Activated CD4-positive, alpha-beta T cell treated with anti-CD3 and anti-CD28 coated beads, Interleukin-2, amount 10 ng/mL, durations not matched to agents 24 days and 14 days (primary cell): ENCODE results near the gene CGB2. TPM values are rescaled to one million over a fixed set of nuclear protein-coding genes. Genes with fewer than 3 reads are reported as not detected.
"Not testable (repeated sequence)": the region's sequence is repeated elsewhere in the genome, so short reads cannot be mapped to it uniquely, and the experiment has no call there.

ENCODE experiments used
- DNase-seq: peaks from one replicate; pipeline ENCODE4 v3.0.0; 2022
- H3K27ac Mint-ChIP-seq: one replicate; pipeline ENCODE4 v1.8.0; 2022; ENCODE audit warnings: mild to moderate bottlenecking, mixed read lengths
- H3K27me3 Mint-ChIP-seq: one replicate; pipeline ENCODE4 v1.8.0; 2022; ENCODE audit warnings: mixed read lengths
- H3K36me3 Mint-ChIP-seq: one replicate; pipeline ENCODE4 v1.8.0; 2022; ENCODE audit warnings: low read depth, mild to moderate bottlenecking, mixed read lengths
- H3K4me1 Mint-ChIP-seq: one replicate; pipeline ENCODE4 v1.8.0; 2021; ENCODE audit warnings: mixed read lengths
- H3K4me3 Mint-ChIP-seq: one replicate; pipeline ENCODE4 v1.8.0; 2022; ENCODE audit warnings: mild to moderate bottlenecking, moderate library complexity, mixed read lengths
- H3K9me3 Mint-ChIP-seq: one replicate; pipeline ENCODE4 v1.8.0; 2021; ENCODE audit warnings: mixed read lengths
- intact Hi-C: fragments of 100-400 bp; cut with micrococcal nuclease; formaldehyde crosslinking; loops from one replicate; pipeline ENCODE4 v1.15.1; 2023
- total RNA-seq: library from RNA; stranded (reverse); gene quantifications from 2 replicates; pipeline ENCODE4 v1.2.3, GENCODE V29; 2022

Gene CGB2
- total RNA-seq, 1 donor from 2014 or later = not detected

DNA sequence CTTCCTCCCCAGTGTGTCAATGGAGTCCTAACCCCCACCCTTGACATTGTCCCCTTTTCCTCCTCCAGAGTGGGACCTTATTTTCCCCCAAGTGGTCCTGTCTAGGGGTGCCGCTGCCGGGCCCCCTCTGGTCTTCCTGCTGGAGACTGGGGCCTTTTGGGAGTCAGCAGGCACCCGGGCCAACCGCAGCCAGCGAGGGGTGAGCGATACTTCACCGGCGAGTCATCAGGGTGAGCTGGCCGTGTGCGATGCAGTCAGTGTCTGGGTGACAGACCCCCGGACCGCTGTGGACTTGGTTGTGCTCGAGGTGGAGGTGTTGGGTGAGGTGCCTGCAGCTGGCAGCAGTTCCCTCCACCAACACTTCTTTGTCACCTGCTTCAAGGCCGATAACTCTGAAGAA is 1.9 kb upstream of the CGB2 start:
- H3K27ac Mint-ChIP-seq, DNase-seq, H3K27me3 Mint-ChIP-seq, H3K9me3 Mint-ChIP-seq, H3K36me3 Mint-ChIP-seq, H3K4me3 Mint-ChIP-seq, intact Hi-C loops, H3K4me1 Mint-ChIP-seq: not testable (repeated sequence)

DNA sequence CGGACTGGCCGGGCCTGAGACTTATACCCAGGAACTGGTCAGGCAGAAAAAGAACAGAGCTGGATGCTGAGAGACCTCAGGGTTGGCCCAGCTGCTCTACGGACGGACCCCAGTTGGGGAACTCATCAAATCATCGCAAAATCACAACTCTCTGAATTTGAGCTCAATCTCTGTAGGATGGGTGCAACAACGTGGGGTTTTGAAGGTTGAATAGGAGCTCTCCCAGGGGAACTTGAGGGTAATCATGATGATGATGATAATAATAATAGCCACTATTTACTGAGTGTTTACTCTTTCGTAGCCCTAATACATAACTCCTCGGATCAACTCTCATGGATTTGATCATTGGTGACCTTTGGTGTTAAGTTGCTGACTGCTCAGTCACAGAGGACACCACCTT is 1.4 kb upstream of the CGB2 start:
- H3K36me3 Mint-ChIP-seq, H3K4me3 Mint-ChIP-seq, intact Hi-C loops, H3K9me3 Mint-ChIP-seq, H3K4me1 Mint-ChIP-seq, H3K27me3 Mint-ChIP-seq, DNase-seq, H3K27ac Mint-ChIP-seq: not testable (repeated sequence)

- intact Hi-C loops, H3K36me3 Mint-ChIP-seq, H3K4me1 Mint-ChIP-seq, H3K27me3 Mint-ChIP-seq, H3K9me3 Mint-ChIP-seq, H3K4me3 Mint-ChIP-seq, H3K27ac Mint-ChIP-seq: not testable (repeated sequence)
- DNase-seq = peak; percentile 85
Measured at GRCh38 chr19:49036815-49037214, 5.1 kb downstream of the CGB2 start, which contains the start of gene CGB1. Gene CGB1 (minus strand): TSS chr19:49036895. CDS start chr19:49036711, 184 bp downstream.

- H3K36me3 Mint-ChIP-seq, H3K4me3 Mint-ChIP-seq, H3K9me3 Mint-ChIP-seq, H3K27ac Mint-ChIP-seq, H3K27me3 Mint-ChIP-seq, H3K4me1 Mint-ChIP-seq, intact Hi-C loops, DNase-seq: not testable (repeated sequence)
Measured at GRCh38 chr19:49038111-49038510, 6.4 kb downstream of the CGB2 start.

GRCh38 chr19:49038557-49039276 is 7.0 kb downstream of the CGB2 start:
- H3K27ac Mint-ChIP-seq, H3K9me3 Mint-ChIP-seq, H3K36me3 Mint-ChIP-seq, H3K27me3 Mint-ChIP-seq, H3K4me3 Mint-ChIP-seq, DNase-seq, H3K4me1 Mint-ChIP-seq, intact Hi-C loops: not testable (repeated sequence)

DNA sequence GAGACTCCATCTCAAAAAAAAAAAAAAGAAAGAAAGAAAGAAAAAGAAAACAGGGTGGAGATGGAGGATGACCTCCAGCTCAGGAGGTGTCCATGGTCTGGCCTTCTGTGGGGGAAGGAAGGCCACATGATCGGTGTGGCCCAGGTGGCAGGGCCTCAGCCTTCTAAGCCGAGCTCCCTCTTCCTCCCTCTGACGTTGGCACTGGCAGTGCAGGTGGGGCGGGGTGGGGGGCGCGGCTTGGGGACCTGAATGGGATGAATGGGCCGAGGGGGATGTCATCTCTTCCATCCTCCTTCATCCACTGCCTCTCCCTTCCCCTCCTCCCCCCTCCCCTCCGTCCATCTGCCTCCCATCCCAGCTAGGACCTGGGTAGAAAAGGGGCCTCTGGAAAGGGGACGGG is 8.0 kb downstream of the CGB2 start:
- H3K36me3 Mint-ChIP-seq, intact Hi-C loops, H3K4me3 Mint-ChIP-seq: not testable (repeated sequence)

DNA sequence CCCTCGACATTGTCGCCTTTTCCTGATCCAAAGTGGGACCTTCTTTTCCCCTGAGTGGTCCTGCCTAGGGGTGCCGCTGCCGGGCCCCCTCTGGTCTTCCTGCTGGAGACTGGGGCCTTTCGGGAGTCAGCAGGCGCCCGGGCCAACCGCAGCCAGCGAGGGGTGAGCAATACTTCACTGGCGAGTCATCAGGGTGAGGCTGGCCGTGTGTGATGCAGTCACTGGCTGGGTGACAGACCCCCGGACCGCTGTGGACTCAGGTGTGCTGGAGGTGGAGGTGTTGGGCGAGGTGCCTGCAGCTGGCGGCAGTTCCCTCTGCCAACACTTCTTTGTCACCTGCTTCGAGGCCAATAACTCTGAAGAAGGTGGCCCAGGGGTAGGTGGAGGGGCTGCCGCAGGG is 10.5 kb downstream of the CGB2 start:
- H3K27me3 Mint-ChIP-seq = no peaks in the 10 kb centered on the region
- H3K36me3 Mint-ChIP-seq = no peaks in the 10 kb centered on the region
- DNase-seq = no peak
- H3K4me1 Mint-ChIP-seq = no peaks in the 10 kb centered on the region
- no peak overlapping the region for H3K27ac Mint-ChIP-seq
- H3K9me3 Mint-ChIP-seq = no peaks in the 10 kb centered on the region
- H3K4me3 Mint-ChIP-seq = no peak overlapping the region
- intact Hi-C loops = no loop called here

More for the DNA sequence above, 8.0 kb downstream of the CGB2 start:
- H3K4me1 Mint-ChIP-seq, DNase-seq, H3K9me3 Mint-ChIP-seq, H3K27me3 Mint-ChIP-seq, H3K27ac Mint-ChIP-seq: not testable (repeated sequence)

DNA sequence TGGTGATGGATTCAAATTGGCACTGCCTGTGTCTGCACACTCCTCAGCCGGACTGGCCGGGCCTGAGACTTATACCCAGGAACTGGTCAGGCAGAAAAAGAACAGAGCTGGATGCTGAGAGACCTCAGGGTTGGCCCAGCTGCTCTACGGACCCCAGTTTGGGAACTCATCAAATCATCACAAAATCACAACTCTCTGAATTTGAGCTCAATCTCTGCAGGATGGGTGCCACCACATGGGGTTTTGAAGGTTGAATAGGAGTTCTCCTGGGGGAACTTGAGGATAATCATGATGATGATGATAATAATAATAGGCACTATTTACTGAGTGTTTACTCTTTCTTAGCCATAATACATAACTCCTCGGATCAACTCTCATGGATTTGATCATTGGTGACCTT is 11.0 kb downstream of the CGB2 start:
- H3K9me3 Mint-ChIP-seq, H3K27me3 Mint-ChIP-seq, H3K36me3 Mint-ChIP-seq, H3K4me1 Mint-ChIP-seq, H3K4me3 Mint-ChIP-seq, intact Hi-C loops, DNase-seq, H3K27ac Mint-ChIP-seq: not testable (repeated sequence)

DNA sequence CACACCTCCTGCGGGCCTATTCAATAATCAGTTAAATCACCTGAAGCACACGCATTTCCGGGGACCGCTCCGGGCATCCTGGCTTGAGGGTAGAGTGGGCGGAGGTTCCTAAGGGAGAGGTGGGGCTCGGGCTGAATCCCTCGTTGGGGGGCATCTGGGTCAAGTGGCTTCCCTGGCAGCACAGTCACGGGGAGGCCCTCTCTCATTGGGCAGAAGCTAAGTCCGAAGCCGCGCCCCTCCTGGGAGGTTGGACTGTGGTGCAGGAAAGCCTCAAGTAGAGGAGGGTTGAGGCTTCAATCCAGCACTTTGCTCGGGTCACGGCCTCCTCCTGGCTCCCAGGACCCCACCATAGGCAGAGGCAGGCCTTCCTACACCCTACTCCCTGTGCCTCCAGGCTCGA is 11.9 kb downstream of the CGB2 start, which contains the start of gene CGB5:
TSS of gene CGB5 (plus strand) at position 301 of the 400 bp plus-strand sequence. CDS start 362 bp downstream, outside the sequence.
- H3K27me3 Mint-ChIP-seq, intact Hi-C loops, H3K36me3 Mint-ChIP-seq, H3K9me3 Mint-ChIP-seq, H3K4me3 Mint-ChIP-seq, DNase-seq, H3K4me1 Mint-ChIP-seq, H3K27ac Mint-ChIP-seq: not testable (repeated sequence)

DNA sequence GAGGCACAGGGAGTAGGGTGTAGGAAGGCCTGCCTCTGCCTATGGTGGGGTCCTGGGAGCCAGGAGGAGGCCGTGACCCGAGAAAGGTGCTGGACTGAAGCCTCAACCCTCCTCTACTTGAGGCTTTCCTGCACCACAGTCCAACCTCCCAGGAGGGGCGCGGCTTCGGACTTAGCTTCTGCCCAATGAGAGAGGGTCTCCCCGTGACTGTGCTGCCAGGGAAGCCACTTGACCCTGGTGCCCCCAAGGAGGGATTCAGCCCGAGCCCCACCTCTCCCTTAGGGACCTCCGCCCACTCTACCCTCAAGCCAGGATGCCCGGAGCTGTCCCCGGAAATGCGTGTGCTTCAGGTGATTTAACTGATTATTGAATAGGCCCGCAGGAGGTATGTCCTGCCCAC is 17.3 kb downstream of the CGB2 start, which contains the start of gene CGB8:
TSS of gene CGB8 (minus strand) at position 101 of the 400 bp plus-strand sequence. CDS start 372 bp downstream, outside the sequence.
- DNase-seq, H3K9me3 Mint-ChIP-seq, intact Hi-C loops, H3K36me3 Mint-ChIP-seq, H3K27ac Mint-ChIP-seq, H3K27me3 Mint-ChIP-seq, H3K4me1 Mint-ChIP-seq, H3K4me3 Mint-ChIP-seq: not testable (repeated sequence)

- H3K4me1 Mint-ChIP-seq, intact Hi-C loops, H3K4me3 Mint-ChIP-seq, DNase-seq, H3K27me3 Mint-ChIP-seq, H3K36me3 Mint-ChIP-seq, H3K27ac Mint-ChIP-seq, H3K9me3 Mint-ChIP-seq: not testable (repeated sequence)
Measured at GRCh38 chr19:49049834-49050233, 18.1 kb downstream of the CGB2 start.

DNA sequence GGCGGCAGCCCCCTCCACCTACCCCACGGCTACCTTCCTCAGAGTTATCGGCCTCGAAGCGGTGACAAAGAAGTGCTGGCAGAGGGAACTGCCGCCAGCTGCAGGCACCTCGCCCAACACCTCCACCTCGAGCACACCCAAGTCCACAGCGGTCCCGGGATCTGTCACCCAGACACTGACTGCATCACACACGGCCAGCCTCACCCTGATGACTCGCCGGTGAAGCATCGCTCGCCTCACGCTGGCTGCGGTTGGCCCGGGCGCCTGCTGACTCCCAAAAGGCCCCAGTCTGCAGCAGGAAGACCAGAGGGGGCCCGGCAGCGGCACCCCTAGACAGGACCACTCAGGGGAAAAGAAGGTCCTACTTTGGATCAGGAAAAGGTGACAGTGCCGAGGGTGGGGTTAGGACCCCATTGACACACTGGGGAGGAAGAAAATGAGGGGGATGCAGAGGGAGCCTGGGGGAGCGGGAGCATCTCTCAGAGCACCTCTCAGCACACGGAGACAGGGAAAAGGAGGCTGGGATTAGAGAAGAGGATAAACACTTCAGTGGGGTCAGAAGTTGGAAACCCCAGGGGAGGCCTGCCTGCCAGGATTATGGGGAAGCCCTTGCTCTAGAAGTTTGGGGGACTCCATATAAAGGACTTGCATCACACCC is 18.8 kb downstream of the CGB2 start:
- H3K4me3 Mint-ChIP-seq, intact Hi-C loops, H3K9me3 Mint-ChIP-seq, DNase-seq, H3K27me3 Mint-ChIP-seq, H3K36me3 Mint-ChIP-seq, H3K4me1 Mint-ChIP-seq, H3K27ac Mint-ChIP-seq: not testable (repeated sequence)

GRCh38 chr19:49056101-49056901 is 24.6 kb downstream of the CGB2 start:
- H3K27ac Mint-ChIP-seq = no peak overlapping the region
- DNase-seq = peak; percentile 90
- peaks cover 49% of the 10 kb centered on the region for H3K27me3 Mint-ChIP-seq
- H3K4me3 Mint-ChIP-seq = peak overlapping the region; percentile 84
- H3K9me3 Mint-ChIP-seq = no peaks in the 10 kb centered on the region
- intact Hi-C loops = no loop called here
- H3K4me1 Mint-ChIP-seq = peaks cover 12% of the 10 kb centered on the region
- peaks cover 3% of the 10 kb centered on the region for H3K36me3 Mint-ChIP-seq
